Measurements from ENCODE around the gene SORCS2.

The SORCS2 gene

DNA sequence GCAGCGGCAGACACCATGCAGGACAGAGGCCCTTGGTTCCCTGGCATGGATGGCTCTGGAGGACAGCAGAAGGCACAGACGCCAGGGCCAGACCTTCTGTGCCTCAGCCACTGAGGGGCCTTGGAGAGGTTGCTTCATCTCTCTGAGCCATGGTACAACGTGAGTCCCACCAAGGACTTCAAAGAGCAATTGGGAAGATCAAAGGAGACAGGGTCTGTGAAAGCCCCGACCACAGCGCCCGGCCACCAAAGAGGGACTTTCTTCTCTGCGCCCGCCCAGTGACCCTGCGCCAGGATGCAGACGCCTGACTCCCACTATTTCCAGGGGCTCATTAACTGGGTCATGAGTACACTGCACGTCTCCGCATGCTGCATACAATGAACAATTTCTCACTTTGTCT is 573.3 kb downstream of the SORCS2 start:
- DNase-seq: no peak

DNA sequence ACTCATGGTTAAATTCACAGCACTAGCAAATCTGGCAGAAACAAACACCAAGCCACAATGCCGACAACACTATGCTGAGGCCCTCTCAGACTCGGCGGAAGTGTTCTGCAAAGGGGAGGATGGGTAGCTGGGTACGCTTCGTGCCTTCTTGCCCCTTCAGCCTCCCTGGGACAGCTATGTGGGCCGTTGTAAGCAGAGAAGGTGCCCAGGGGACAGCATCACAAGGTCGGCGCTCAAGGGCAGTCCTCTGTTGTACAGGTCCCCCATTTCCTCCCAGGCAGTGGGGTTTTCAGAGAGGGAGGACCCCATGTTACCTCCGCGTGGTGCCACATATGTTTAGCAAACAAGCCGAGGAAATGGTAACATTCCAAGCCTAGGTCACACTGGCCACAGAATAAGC is 573.7 kb downstream of the SORCS2 start:
- no peak for DNase-seq

DNA sequence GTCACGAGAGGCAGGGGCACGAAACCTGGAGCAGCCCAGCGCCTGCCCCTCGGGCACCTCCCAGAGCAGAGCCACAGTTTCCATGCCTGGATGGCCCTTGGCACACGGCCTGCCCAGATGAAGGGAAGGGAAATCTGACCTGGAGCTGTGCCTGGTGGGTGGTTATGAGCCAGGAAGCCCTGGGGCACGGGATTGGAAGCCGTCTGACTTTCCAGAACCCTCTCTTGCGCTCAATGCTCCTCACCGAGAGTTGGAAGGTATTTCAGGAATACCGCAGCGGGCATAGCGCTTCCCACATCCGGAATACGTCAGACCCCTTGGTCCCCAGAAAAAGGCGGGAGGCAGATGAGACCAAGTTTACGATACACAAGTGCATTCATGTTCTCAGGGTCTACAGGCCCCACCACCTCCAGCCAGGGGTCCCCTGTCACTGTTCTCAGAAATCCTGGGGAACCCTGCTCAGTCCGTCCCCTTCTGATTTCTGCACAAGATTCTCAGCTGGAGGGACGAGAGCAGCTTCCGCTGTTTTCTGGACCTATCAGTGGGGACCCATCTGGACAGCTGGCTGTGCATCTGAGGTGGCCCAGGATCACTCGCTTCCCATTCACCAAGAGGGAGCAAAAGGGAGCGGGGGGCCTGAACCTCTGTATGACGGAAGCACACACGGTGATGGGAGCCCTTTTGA is 574.5 kb downstream of the SORCS2 start:
- DNase-seq: no peak

DNA sequence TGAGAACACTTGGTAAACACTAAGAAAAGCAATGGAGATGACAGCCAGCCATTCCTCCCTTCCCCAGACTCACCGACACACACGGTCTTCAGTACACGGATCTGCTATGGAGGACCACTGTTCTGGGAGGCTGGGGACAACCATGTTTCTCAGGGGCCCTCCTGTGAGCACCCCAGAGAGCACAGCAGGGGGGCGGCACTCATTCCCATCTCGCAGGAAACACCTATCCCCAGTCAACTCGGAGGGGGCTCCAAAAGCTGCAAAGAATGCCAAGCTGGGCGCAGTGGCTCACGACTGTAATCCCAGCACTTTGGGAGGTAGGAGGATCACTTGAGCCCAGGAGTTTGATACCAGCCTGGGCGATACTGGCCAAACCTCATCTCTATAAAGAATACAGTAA is 575.2 kb downstream of the SORCS2 start:
- no peak for DNase-seq

DNA sequence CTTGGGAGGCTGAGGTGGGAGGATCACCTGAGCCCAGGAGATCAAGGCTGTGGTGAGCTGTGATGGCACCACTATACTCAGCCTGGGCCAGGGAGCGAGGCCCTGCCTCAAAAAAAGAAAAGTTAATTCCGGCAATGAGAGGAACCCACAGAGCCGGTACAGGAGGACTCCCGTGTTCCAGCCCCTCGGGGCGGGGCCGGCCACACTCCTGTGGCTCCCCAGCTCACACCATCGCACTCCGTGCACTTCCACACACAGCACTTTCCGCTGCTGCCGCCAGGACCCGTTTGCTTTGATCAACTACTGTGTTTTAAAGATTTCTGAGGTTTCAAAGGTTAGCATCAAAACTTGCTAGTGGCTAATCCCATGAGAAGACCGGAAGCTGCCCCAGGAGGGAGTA is 575.6 kb downstream of the SORCS2 start:
- DNase-seq: no peak

DNA sequence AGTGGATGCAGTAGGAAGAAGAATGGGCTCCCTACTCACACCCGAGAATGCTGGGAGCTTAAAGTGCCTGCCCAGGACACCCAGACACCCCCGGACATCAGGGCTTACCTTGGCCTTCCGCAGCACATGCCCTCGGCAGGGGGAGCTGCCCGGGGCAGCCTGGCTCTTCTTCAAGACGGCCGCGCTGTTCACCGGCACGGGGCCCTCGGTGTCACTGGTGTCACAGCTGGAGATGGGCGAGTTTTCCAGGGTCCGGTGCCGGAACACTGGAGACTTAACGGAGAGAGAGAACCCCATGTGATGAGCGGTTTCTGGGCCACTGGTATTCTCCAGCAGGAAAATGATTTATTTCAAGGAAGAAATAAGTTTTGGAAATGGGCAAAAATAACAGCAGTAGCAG is 576.4 kb downstream of the SORCS2 start:
- no peak for DNase-seq

DNA sequence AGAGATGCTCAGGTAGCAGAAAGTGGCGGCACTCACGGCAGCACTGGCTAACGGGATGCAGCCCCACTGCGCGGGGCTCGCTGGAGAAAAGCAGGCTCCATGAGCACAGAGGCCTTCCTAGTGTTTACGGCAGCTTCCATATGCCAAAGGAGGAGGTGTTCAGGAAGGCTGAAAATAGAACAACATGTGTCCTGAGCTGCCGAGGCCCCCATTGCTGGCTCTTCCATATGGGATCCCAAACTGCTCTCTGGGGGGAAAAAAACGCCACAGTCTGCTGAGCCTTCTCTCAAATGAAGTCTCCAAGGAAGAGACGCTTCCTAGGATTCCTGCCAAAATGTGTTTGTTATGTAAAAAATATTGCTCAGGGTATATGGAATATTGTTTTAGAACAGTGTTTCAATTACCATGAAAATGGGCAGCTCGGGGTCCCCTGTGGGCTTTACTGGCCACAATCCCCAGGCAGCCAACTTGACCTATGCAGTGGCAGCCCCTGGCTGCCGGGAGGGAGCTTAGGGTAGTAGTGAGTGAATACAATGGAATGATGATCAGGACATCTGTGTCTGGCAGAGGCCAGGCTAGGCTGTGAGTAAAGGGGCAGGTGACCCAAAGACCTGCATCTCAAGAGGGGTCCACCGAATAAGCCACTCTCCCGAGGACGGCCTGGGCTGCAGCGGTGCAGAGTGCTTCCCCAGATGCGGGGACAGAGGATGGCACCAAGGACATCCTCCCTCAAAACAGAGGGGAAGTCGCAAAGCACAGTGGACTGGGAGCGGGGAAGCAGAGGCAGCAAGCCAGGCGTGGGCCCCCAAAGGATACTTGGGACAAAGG is 577.3 kb downstream of the SORCS2 start:
- peak; percentile 86 for DNase-seq

DNA sequence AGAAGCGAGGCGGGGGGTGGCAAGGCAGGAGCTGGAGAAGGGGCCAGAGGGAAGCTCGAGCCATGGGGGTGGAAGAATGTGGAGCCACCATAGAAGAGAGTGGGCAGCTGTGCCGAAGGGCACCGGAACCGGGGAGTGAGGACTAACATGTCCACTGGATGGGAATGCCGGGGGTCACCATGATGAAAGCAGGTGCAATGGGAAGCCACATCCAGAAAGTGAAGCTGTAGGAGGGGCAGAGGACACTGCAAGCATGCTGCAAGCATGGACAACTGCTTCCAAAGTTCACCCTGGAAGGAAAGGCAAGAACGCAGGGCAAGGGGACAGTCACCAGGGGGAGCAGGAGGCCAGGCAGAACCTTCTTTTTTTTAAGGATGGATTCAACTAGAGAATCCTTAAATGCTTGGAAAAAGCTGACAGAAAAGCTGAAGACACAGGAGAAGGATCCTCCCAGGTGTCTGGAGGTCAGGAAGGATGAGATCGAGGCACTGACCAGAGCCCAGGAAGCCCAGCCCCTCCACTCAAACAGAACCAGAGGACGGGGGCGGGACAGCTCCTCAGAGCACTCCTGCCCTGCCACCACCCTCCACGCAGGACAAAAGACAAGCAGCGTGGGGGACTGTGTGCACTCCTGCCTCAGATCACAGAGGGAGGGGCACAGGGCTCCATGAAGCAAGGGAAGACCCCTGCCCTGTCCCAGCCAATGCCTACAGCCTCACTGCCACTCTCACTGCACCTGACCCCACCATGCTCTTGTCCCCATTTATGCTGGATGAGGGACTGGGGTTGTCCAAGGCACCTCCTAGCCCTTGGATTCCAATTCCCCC is 578.1 kb downstream of the SORCS2 start:
- peak; percentile 16 for DNase-seq

DNA sequence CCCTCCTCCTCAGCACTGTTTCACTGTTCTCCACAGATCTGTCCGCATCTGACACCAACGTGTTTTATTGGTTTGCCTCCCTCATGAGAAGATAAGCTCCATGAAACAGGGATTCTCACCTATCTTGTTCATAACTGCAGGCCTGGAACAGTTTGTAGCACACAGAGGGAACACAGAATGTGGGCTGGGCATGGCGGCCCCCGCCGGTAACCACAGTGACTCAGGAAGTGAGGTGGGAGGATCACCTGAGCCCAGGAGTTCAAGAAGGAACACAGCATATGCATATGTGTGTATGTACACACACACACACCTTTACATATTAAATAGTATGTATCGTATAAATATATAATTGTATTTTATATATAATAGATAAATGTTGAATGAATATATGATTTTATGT is 578.7 kb downstream of the SORCS2 start:
- DNase-seq: no peak

DNA sequence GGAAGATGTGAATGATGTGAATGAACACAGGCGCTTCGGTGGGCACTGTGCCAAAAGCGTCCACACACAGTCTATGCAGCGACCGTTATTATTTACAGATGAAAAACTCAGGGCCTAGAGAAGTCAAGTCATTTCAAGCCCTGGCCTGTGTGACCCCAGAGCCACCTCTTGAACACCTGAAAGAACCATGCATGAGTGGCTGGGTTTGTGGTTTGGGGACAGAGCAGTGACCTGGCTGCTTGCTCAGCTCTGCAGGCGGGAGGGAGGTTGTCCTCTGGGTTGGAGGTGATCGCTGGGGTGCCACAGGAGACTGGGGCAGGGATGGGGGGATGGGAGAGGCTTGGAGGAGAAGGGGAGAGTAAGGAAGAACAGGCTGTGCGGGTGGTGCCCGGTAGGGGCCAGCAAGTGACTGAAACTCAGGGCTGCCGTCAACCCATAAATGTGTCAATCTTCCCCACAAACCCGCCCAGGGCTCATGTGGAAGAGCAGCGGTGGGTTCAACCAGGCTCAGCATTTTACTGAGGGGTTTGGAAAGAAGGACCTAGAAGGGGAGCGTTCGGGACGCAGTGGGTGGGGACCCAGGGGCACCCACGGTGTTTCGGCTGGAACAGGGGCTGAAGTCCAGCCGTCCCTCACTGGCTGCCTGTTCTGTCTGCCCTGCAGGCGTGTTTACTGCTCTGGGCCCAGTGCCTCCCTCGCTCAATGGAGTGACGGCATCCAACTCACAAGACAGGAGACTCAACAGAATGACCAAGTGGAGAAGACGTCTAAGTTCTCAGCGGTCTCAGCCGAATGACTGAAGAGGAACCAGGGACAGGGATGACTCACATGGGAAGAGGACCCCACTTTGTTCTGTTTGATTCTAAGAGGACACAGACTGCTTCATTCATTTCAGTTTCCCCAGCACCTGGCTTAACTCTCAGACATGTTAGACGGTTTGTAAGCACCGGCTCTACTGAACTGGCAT is 579.5 kb downstream of the SORCS2 start:
- DNase-seq: peak; percentile 20

DNA sequence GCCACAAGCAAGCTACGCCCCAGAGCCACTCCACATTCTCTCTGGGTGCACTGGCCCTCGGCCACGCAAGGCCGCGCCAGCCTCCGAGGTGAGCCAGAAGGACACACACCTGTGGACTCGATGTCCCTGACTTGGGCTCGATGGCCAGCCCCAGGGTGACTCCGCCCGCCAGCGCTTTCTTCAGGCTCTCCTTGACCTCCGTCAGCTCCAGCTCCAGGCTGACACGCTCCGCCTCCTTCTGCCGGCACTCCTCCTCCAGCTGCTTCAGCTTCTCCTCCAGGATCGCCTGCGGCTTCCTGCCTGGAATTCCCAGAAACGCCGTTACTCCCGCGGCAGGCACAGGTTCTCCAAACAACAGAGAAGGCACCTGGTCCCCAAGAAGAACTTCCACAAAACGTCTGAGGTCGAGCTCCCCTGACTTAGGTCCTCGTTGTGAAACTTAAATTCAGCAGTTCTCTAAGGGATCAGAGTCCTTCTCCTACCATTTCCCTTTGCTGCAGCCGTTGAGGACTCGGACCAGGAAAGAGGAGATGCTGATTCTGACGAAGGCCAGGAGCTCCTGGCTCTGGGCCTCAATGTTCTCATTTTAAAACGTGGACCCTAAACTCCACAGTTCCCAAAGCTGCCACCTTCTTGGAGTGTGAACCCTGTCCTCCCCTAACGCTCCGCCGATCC is 580.5 kb downstream of the SORCS2 start:
- DNase-seq: no peak

DNA sequence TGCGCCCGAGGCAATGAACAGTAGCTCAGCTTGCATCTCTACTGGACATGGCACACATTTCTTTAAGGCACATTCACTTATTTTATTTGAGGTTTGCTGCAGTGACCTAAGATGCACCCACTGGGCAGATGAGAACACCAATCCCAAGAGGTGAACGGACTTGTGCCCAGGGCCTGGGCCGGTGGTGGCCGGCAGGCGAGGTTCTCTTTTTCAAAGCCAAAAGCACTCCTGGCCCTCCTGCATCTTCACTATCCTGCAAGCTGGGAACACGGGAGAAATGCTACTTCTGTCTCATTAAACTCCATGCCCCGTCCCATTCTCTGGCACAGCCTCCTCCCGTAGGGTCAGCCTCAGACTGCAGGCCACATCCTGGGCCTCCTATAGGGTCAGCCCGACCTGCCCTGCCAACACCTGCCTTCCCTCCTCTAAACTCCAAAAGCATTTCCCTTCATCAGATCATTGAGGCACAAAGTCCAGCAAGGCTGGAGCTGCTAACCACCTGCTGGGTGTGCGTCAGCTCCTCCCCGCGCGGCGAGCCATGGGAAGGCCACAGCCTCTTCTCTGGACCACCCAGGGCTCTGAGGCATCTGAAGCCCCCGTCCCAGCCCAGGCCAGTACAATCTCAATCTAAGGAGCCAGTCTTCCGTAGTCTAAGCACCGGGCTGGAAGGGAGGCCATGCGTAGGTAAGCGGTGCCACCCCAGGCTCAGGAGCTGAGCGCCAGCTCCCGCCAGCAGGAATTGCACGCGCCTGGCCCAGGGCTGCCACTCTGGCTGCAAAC is 581.3 kb downstream of the SORCS2 start:
- DNase-seq: no peak

DNA sequence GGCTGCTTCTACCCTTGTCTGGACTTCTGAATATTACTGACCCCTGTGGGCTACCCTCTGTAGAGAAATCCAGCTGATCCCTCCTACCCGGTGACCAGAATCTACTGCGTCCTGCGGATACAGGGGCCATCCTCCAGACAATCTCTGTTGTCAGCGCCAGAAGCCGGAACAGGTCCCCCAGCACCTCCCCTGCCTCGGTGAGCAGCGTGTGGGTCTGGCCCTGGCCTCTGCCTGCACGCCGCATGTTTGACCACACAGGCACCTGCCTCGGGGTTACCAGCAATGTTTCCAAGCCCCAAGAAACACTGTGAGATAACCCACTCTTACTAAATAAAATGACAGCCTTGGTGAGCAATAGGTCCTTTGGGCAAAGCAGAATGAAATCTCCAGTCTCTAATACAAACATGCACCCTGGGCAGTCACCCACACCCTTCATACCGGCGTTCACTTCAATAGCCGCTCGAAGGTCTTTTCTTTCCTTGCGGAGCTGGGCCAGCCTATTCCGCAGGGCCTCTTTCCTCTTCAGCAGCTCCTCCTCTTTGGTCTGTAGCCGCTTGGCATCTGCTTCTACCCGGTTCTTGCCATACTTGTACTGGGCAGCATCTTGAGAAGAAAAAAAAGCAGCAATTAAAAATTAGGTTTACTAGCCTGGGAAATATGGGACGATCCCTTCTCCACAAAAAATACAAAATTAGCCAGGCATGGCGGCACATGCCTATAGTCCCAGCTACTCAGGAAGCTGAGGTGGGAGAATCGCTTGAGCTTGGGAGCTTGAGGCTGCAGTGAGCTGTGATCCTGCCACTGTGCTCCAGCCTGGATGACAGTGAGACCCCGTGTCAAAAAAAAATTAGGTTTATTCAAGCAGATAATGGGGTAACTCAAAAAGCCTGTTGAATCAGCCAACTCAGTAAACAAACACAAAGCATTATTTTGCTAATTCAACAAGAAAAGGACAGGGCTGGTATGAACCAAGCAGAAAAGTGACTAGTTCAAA is 582.3 kb downstream of the SORCS2 start:
- no peak for DNase-seq

DNA sequence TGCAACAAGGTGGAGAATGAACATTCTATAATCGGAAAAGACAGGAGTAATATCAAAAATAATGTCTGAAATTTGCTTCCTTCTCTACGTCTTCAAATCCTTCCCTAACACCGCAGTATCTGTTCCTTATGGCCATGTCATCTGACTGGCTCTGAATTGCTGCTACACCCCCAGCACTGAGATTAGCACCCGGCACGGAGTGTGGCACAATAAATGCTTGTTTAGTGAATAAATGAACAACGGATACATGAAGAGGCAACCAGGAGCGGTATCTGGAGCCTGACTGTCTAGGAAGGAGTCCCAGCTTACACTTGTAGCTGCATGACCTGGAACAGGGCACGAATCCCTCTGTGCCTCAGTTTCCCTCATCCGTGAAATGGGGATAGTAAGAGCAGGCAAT is 583.1 kb downstream of the SORCS2 start:
- no peak for DNase-seq

DNA sequence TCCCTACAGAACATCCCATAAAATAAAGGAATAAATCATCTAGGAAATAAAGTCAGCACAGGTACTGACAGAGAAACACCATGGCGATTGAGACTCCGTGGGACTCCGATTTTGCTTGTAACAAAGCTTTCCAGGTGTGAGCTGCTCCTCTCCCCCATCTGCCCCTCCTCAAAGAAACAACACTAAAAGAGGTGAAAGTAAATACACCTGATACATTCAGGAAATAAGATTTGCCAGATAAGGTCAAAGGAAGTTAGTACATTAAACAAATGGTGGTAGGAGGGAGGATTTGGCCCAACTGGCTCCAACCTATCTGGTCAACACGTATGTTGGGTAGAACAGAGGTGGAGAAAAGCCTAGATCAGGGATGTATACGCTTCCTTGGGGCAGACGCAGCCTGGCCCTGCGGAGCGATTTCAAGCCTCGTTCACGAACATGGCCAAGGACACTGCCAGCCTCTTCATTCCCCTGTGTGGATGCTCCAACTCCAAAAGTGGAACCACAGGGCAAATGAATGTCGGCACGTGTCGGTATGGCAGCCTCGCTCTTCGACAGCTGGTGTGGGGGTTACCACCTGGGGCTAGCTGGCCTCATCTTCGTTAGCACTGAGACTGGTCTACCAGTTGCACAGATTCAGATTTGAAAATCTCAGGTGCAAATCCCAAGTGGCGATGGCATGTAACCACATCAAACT is 584.8 kb downstream of the SORCS2 start:
- no peak for DNase-seq

DNA sequence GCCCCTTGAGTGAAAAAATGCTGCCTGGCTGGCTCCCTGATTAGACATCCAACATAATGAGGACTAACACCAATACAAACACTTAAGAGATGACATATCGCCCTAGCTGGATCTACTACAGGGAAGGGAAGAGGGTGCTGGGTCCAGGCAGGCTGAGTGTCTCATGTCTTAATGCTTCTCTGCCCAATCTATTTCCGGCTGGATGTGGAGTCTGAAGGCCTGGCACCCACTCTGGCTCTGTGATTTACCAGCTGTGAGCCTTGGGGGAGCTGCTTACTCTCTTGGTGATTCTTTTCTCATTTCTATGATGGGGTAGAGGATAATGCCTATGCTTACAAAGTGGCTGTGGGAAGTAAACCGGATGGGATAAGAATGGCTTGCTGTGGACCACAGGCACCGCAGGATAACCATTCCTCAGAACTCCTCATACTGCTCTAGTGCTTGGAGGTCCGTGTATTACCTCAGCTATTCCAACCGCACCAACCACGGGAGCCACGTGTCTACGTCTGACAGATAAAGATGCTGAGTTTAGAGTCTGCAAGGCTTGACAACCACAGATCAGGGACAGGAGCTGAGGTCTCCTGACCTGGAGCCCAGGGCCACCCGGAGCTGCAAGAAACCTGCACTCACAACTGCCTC is 585.7 kb downstream of the SORCS2 start:
- no peak for DNase-seq

DNA sequence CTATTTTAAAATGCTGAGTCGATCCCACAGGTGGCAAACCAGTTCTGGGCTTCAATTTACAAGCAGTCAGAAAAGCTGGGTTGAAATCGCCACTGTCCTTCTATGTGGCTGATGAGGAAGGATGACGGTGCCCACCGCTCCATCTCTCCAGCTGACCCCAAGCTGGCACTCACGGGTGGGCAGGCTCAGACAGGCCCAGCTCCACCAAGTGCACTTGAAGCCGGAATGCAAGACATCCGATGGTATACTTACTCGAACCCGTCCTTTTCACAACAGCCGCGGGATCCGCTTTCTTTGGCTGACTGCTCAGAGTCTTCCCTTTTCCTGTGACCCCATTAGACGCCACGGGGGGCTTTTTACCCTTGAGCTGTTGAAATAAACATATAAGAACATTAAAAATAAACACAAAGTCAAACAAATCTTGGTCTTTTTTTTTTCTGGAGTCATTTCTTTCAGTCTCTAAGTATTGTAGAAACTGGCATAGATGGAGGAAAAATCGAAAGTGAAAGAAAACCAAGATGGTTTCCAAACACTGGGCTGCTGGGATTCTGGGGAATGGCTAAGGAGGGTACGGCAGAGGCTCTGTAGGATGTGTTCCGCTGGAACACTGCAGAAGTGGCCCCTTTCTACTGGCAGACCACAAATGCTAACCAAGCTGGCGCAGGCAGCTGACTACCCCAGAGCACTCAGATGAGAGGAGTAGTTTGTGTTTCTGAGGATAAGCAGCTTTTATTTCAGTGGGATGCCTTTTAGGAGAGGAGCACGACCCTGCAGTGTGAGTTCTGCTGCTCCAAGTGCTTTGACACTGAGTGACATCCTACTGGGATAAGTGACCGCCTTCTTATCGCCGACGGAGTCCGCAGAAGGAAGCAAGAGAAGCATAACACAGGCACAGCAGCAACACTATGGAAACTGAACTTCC is 586.4 kb downstream of the SORCS2 start:
- DNase-seq: no peak

DNA sequence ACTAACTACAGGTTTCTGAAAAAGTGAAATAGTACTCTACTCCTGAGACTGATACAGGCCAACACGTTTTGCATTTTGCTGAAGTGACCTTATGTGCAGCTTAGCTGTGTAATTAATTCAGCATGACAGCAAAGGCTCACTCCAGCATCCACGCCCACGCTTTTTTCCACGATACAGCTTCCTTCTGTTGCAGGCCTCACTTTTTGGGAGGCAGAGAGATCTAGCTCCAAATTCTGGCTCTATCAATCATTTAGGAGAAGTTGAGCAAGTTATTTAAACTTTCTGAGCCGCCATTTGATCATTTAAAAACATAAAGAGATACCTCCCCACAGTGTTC is 587.1 kb downstream of the SORCS2 start:
- DNase-seq: no peak

Data from NCI-H1694 treated with DMSO at 0.1 percent for 48 hours (cell line).